RWPE2 (cell line): ENCODE measurements around the gene EPN3.

Experiments used
- ATAC-seq: fragments of 200-7000 bp; cut with Tn5 transposase; 3 replicates; pipeline ENCODE4 v1.9.1; 2021; ENCODE audit warnings: low read depth
- DNase-seq: peaks from one replicate; pipeline ENCODE4 v3.0.0-alpha.2; 2020; ENCODE audit warnings: low spot score
- H3K27ac ChIP-seq: fragments of 450-650 bp; 2 replicates; pipeline ENCODE4 v1.5.1; 2017; ENCODE audit warnings: mild to moderate bottlenecking; ENCODE audit not compliant: poor library complexity, severe bottlenecking
- H3K27me3 ChIP-seq: fragments of 250-450 bp; sonication (Bioruptor Pico); 2 replicates; pipeline ENCODE4 v1.5.1; 2021; ENCODE audit warnings: mild to moderate bottlenecking, moderate library complexity; ENCODE audit not compliant: insufficient read depth, poor library complexity, severe bottlenecking
- H3K36me3 ChIP-seq: fragments of 250-450 bp; sonication (Bioruptor Pico); 2 replicates; pipeline ENCODE4 v1.5.1; 2020; ENCODE audit warnings: low read depth, mild to moderate bottlenecking, moderate library complexity
- H3K4me1 ChIP-seq: fragments of 250-450 bp; sonication (Bioruptor Pico); 2 replicates; pipeline ENCODE4 v1.5.1; 2021; ENCODE audit warnings: mild to moderate bottlenecking, moderate library complexity; ENCODE audit not compliant: insufficient read depth, poor library complexity, severe bottlenecking
- H3K4me3 ChIP-seq: fragments of 250-450 bp; sonication (Bioruptor Pico); 2 replicates; pipeline ENCODE4 v1.5.1; 2021; ENCODE audit warnings: mild to moderate bottlenecking, moderate library complexity; ENCODE audit not compliant: severe bottlenecking
- H3K9me3 ChIP-seq: fragments of 250-450 bp; sonication (Bioruptor Pico); 2 replicates; pipeline ENCODE4 v1.5.1; 2021; ENCODE audit warnings: mild to moderate bottlenecking, moderate library complexity; ENCODE audit not compliant: severe bottlenecking
- TF ChIP-seq, protein P1 (sequence below): fragments of 450-650 bp; IDR thresholded peaks from one replicate; pipeline ENCODE4 v1.5.1; 2017; ENCODE audit warnings: mild to moderate bottlenecking, moderate library complexity; ENCODE audit not compliant: poor library complexity, severe bottlenecking

Gene EPN3

DNA sequence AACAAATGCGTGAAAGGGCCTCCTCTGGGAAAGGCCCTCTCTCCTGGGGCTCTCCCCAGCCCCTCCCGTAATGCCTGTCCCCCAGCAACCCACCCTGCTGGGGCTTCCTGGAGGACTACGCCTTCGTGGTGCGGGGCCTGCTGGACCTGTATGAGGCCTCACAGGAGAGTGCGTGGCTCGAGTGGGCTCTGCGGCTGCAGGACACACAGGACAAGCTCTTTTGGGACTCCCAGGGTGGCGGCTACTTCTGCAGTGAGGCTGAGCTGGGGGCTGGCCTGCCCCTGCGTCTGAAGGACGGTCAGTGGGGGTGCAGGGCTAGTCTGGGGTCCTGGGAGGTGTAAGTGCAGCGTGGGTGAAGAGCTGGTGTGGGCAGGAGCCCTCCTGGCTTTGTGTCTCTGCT, 19.3 kb downstream of the EPN3 start:
- Histone ChIP-seq H3K4me1 (no peaks in the 10 kb centered on the region), H3K4me3 (no peak overlapping the region), H3K27ac (no peak overlapping the region), H3K9me3 (no peaks in the 10 kb centered on the region), H3K36me3 (peaks cover 14% of the 10 kb centered on the region), H3K27me3 (no peaks in the 10 kb centered on the region)
- ATAC-seq (no peak), DNase-seq (no peak)
- TF ChIP-seq, protein P1, sequence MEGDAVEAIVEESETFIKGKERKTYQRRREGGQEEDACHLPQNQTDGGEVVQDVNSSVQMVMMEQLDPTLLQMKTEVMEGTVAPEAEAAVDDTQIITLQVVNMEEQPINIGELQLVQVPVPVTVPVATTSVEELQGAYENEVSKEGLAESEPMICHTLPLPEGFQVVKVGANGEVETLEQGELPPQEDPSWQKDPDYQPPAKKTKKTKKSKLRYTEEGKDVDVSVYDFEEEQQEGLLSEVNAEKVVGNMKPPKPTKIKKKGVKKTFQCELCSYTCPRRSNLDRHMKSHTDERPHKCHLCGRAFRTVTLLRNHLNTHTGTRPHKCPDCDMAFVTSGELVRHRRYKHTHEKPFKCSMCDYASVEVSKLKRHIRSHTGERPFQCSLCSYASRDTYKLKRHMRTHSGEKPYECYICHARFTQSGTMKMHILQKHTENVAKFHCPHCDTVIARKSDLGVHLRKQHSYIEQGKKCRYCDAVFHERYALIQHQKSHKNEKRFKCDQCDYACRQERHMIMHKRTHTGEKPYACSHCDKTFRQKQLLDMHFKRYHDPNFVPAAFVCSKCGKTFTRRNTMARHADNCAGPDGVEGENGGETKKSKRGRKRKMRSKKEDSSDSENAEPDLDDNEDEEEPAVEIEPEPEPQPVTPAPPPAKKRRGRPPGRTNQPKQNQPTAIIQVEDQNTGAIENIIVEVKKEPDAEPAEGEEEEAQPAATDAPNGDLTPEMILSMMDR = no peak

DNA sequence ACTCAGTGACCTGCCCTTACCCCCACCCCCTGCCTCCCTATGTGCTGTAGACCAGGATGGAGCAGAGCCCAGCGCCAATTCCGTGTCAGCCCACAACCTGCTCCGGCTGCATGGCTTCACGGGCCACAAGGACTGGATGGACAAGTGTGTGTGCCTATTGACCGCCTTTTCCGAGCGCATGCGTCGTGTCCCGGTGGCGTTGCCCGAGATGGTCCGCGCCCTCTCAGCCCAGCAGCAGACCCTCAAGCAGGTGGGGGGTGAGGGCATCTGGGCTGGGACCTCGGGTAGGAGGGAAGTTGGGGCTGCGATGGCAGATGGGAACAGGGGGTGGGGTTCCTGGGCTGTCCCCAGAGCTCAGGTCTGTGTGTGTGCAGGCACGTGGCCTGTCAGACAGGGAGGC, 21.7 kb downstream of the EPN3 start:
- Histone ChIP-seq H3K27ac (no peak overlapping the region), H3K4me1 (no peaks in the 10 kb centered on the region), H3K4me3 (no peak overlapping the region), H3K9me3 (no peaks in the 10 kb centered on the region), H3K27me3 (peaks cover 4% of the 10 kb centered on the region), H3K36me3 (peaks cover 14% of the 10 kb centered on the region)
- ATAC-seq (no peak), DNase-seq (no peak)
- TF ChIP-seq, protein P1 = no peak

DNA sequence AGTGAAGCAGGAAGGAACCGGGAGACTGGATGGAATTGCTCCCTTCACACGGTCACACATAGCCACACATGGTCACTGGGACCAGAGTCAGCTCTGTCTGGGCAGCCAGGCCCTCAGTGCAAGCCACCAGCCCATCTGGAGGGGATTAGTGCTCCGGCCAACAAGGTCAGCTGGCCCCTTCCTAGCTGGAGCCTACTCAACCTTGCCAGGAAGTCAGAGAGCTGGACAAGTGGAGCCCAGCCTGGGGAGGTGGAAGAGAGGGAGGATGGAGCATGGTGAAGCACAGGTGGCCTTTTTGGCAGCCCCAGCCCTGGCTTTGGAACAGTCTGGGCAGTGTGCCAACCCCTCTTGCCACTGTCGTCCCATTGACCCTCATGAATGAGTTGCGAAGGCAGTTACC, 24.3 kb downstream of the EPN3 start:
- Histone ChIP-seq H3K4me1 (no peaks in the 10 kb centered on the region), H3K9me3 (no peaks in the 10 kb centered on the region), H3K27ac (no peak overlapping the region), H3K36me3 (no peaks in the 10 kb centered on the region; the same call in 1 of the 2 replicates), H3K27me3 (peaks cover 17% of the 10 kb centered on the region), H3K4me3 (no peak overlapping the region)
- ATAC-seq = no peak
- TF ChIP-seq, protein P1 = no peak
- DNase-seq = no peak

- H3K36me3 ChIP-seq = no peaks in the 10 kb centered on the region
- H3K27me3 ChIP-seq = peaks cover 23% of the 10 kb centered on the region
- no peak for ATAC-seq
- no peaks in the 10 kb centered on the region for H3K9me3 ChIP-seq
- DNase-seq = no peak
- TF ChIP-seq, protein P1 = no peak
- no peak overlapping the region for H3K4me3 ChIP-seq
- no peak overlapping the region for H3K27ac ChIP-seq
- H3K4me1 ChIP-seq = no peaks in the 10 kb centered on the region
These were observed 25.1 kb downstream of the EPN3 start for GRCh38 chr17:50557630-50558029.

DNA sequence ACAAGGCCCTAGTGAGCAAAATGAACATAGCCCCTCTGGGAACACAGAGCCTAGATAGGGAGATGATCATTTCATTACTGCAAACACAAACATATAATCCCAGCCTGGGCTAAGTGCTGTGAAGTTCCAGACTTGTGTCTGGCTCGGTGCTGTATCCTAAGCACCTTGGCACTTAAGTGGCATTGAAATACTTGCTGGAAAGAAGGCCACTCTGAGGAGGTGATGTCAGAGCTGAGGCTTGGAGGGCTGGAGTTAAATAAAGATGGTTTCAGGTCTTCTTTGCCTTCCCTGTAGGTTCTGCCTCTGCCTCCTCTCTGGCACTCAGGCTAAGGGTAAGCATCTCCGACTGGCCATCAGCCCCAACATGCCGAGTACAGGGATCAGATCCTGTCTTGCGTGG, 25.6 kb downstream of the EPN3 start:
- peaks cover 28% of the 10 kb centered on the region for H3K27me3 ChIP-seq
- H3K36me3 ChIP-seq = no peaks in the 10 kb centered on the region
- ATAC-seq (no peak), DNase-seq (no peak)
- no peaks in the 10 kb centered on the region for H3K4me1 ChIP-seq
- H3K4me3 ChIP-seq = no peak overlapping the region
- TF ChIP-seq, protein P1 = no peak
- H3K9me3 ChIP-seq = no peaks in the 10 kb centered on the region
- no peak overlapping the region for H3K27ac ChIP-seq
